Adrenal gland (tissue), 12 donors: ENCODE results near the gene AGAP5. TPM values are rescaled to one million over a fixed set of nuclear protein-coding genes. Genes with fewer than 3 reads are reported as not detected.

Experiments used
- polyA plus RNA-seq, 3 donors: library from polyadenylated mRNA; stranded (reverse); fragments of 200-250 nt in 2 of 3; fragments of 350-450 nt in 1 of 3; fragmentation: Illumina TruSeq in 1 of 3; extraction: RNeasy Lipid Tissue Mini Kit (QIAGEN cat#74804) in 1 of 3; gene quantifications; one replicate each; pipeline ENCODE4 v1.2.3, GENCODE V29; 2013 to 2014
- small RNA-seq, 2 donors: library from RNA; depleted of rRNA; stranded (forward); fragments of <200 nt; gene quantifications; one replicate each; pipeline ENCODE3, GENCODE V24; 2016
- total RNA-seq, 9 donors: library from RNA; depleted of rRNA in 4 of 9; stranded (reverse); fragments of >200 nt in 4 of 9; fragments of 120-200 nt in 1 of 9; fragmentation: NEBNext Ultra II Directional in 1 of 9; extraction: Animal tissue kit (Norgen Biotek cat#: 25700) in 1 of 9; gene quantifications; one replicate each; pipeline versions ENCODE4 v1.1.0 to v1.2.4, GENCODE V29; 2013 to 2023
- donor health status: healthy with polysubstance abuse.
- donor health status: Bipolar disorder and iron deficiency.
- donor health status: DM: yes; HTN: yes; CAD: no.
- donor health status: DM: no; HTN: no; CAD: no.
- donor health status: DM: no; HTN: no; CAD: no.
- donor health status: DM: yes; HTN: yes; CAD: no.

AGAP5 gene
- total and polyA plus RNA-seq, 12 donors: 4.6 to 19.0 (median 7.4) TPM

Small RNAs within 50 kb of the gene (small RNA-seq; reads per million reads assigned to genes)
- 0 reads per million in 2 donors for gene AC022400.4
- gene RNA5SP320: 0 reads per million in 2 donors

Other genes with a start within 250 kb of the AGAP5 start
- 10 to 100 TPM; 26.7 to 59.0 (median 50.3) TPM for gene PPP3CB, start 202.1 kb downstream of the AGAP5 start, total RNA-seq
- 10 to 100 TPM; 28.9 to 60.6 (median 36.3) TPM for gene PPP3CB, start 202.1 kb downstream of the AGAP5 start, polyA plus RNA-seq
- gene USP54, start 106.8 kb downstream of the AGAP5 start, total RNA-seq: 10 to 100 TPM; 10.0 to 26.8 (median 17.5) TPM
- gene USP54, start 106.8 kb downstream of the AGAP5 start, polyA plus RNA-seq: 10 to 100 TPM in 1 of 3 donors, 1 to 10 TPM in 2; 7.3 to 11.6 (median 7.8) TPM
- gene MYOZ1, start 56.6 kb downstream of the AGAP5 start, total RNA-seq: 1 to 10 TPM in 2 of 9 donors, under 1 TPM in 7; 0.18 to 4.2 (median 0.48) TPM
- gene MYOZ1, start 56.6 kb downstream of the AGAP5 start, polyA plus RNA-seq: under 1 TPM; 0.40 to 0.74 (median 0.48) TPM
- gene SYNPO2L, start 42.1 kb downstream of the AGAP5 start, total RNA-seq: 1 to 10 TPM in 3 of 9 donors, under 1 TPM in 4, not detected in 2; 0.06 to 4.3 (median 0.65) TPM
- under 1 TPM; 0.27 to 0.48 (median 0.32) TPM for gene SYNPO2L, start 42.1 kb downstream of the AGAP5 start, polyA plus RNA-seq
- gene SEC24C, start 46.3 kb upstream of the AGAP5 start, total RNA-seq: 100 to 1,000 TPM in 3 of 9 donors, 10 to 100 TPM in 6; 61.3 to 133 (median 86.4) TPM
- 100 to 1,000 TPM in 1 of 3 donors, 10 to 100 TPM in 2; 38.4 to 109 (median 52.7) TPM for gene SEC24C, start 46.3 kb upstream of the AGAP5 start, polyA plus RNA-seq
- 10 to 100 TPM; 31.7 to 72.0 (median 40.8) TPM for gene CHCHD1, start 83.9 kb upstream of the AGAP5 start, total RNA-seq
- gene CHCHD1, start 83.9 kb upstream of the AGAP5 start, polyA plus RNA-seq: 10 to 100 TPM; 57.4 to 83.1 (median 63.2) TPM
- gene ZSWIM8, start 87.5 kb upstream of the AGAP5 start, total RNA-seq: 100 to 1,000 TPM in 5 of 9 donors, 10 to 100 TPM in 4; 55.7 to 197 (median 108) TPM
- 100 to 1,000 TPM in 2 of 3 donors, 10 to 100 TPM in 1; 74.4 to 714 (median 520) TPM for gene ZSWIM8, start 87.5 kb upstream of the AGAP5 start, polyA plus RNA-seq
- gene NDST2, start 113.5 kb upstream of the AGAP5 start, total RNA-seq: 10 to 100 TPM; 13.0 to 67.0 (median 41.4) TPM
- gene NDST2, start 113.5 kb upstream of the AGAP5 start, polyA plus RNA-seq: 10 to 100 TPM; 14.5 to 23.0 (median 21.9) TPM
- 10 to 100 TPM; 12.7 to 27.3 (median 22.1) TPM for gene CAMK2G, start 176.4 kb upstream of the AGAP5 start, total RNA-seq
- gene CAMK2G, start 176.4 kb upstream of the AGAP5 start, polyA plus RNA-seq: 10 to 100 TPM; 16.3 to 19.7 (median 19.7) TPM
- gene PLAU, start 213.0 kb upstream of the AGAP5 start, total RNA-seq: 10 to 100 TPM in 2 of 9 donors, 1 to 10 TPM in 6, under 1 TPM in 1; 0.94 to 10.6 (median 7.4) TPM
- gene PLAU, start 213.0 kb upstream of the AGAP5 start, polyA plus RNA-seq: 10 to 100 TPM in 1 of 3 donors, 1 to 10 TPM in 2; 2.6 to 19.4 (median 3.7) TPM